Skeletal muscle satellite cell (primary cell): ENCODE data around the gene ZNRF1.
A peak's percentile ranks its signal among the peaks of the same experiment; 100 is the strongest.
"Not testable (repeated sequence)": the region's sequence is repeated elsewhere in the genome, so short reads cannot be mapped to it uniquely, and the experiment has no call there.

ENCODE experiments used
- H3K27me3 ChIP-seq: 2 replicates; pipeline ENCODE4 v1.7.0; 2013; ENCODE audit warnings: low read length; ENCODE audit not compliant: control insufficient read depth, insufficient read depth
- H3K36me3 ChIP-seq: 2 replicates; pipeline ENCODE4 v1.7.0; 2013; ENCODE audit warnings: mild to moderate bottlenecking, control low read depth, low read length; ENCODE audit not compliant: insufficient read depth
- H3K4me1 ChIP-seq: 2 replicates; pipeline ENCODE4 v1.7.0; 2013; ENCODE audit warnings: low read length; ENCODE audit not compliant: control insufficient read depth, insufficient read depth
- H3K4me2 ChIP-seq: 2 replicates; pipeline ENCODE4 v1.7.0; 2013; ENCODE audit warnings: mild to moderate bottlenecking, low read length
- H3K4me3 ChIP-seq: 2 replicates; pipeline ENCODE4 v1.7.0; 2013; ENCODE audit warnings: low read length
- H3K9ac ChIP-seq: 2 replicates; pipeline ENCODE4 v1.7.0; 2013; ENCODE audit warnings: mild to moderate bottlenecking, low read depth, low read length, moderate library complexity
- H3K9me3 ChIP-seq: replicated peaks from 2 replicates; pipeline ENCODE4 v1.7.0; 2013; ENCODE audit warnings: mild to moderate bottlenecking, control low read depth, low read length

Gene ZNRF1

DNA sequence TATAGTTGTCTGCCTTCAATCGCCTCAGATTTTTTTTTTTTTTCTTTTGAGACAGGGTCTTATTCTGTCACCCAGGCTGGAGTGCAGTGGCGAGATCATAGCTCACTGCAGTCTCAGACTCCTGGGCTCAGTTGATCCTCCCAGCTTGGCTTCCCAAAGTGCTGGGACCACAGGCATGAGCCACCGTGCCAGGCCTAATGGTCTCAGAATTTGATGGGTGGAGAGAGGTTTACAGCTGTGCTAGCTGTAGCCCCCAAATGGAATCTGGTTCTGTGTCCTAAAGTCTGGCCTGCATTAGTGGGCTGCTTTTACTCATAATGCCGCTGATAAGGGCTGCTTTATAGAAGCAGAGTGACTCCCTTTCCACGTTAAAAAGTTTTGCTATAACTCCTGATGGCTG lies 5.1 kb downstream of the ZNRF1 start:
- Histone ChIP-seq H3K9me3 (no peaks in the 10 kb centered on the region), H3K9ac (no peak overlapping the region), H3K4me3 (no peak overlapping the region), H3K4me2 (no peak overlapping the region), H3K27me3 (no peaks in the 10 kb centered on the region), H3K36me3 (peaks cover 10% of the 10 kb centered on the region), H3K4me1 (peaks cover 18% of the 10 kb centered on the region)

GRCh38 chr16:75004460-75004859 lies 5.6 kb downstream of the ZNRF1 start:
- Histone ChIP-seq H3K4me3 (no peak overlapping the region), H3K4me1 (peaks cover 18% of the 10 kb centered on the region), H3K9ac (no peak overlapping the region), H3K36me3 (peaks cover 10% of the 10 kb centered on the region), H3K27me3 (no peaks in the 10 kb centered on the region), H3K4me2 (no peak overlapping the region), H3K9me3 (no peaks in the 10 kb centered on the region)

- Histone ChIP-seq H3K9me3 (no peaks in the 10 kb centered on the region), H3K9ac (no peak overlapping the region), H3K27me3 (no peaks in the 10 kb centered on the region), H3K4me1 (peaks cover 19% of the 10 kb centered on the region), H3K36me3 (peaks cover 10% of the 10 kb centered on the region), H3K4me3 (no peak overlapping the region), H3K4me2 (no peak overlapping the region)
Measured at GRCh38 chr16:75005697-75006096, 6.9 kb downstream of the ZNRF1 start.

GRCh38 chr16:75007443-75007842 lies 8.6 kb downstream of the ZNRF1 start:
- H3K27me3 ChIP-seq: no peaks in the 10 kb centered on the region
- H3K9ac ChIP-seq: no peak overlapping the region
- H3K4me1 ChIP-seq: peaks cover 22% of the 10 kb centered on the region
- H3K4me2 ChIP-seq: no peak overlapping the region
- H3K36me3 ChIP-seq: peaks cover 10% of the 10 kb centered on the region
- H3K4me3 ChIP-seq: no peak overlapping the region
- H3K9me3 ChIP-seq: no peaks in the 10 kb centered on the region

DNA sequence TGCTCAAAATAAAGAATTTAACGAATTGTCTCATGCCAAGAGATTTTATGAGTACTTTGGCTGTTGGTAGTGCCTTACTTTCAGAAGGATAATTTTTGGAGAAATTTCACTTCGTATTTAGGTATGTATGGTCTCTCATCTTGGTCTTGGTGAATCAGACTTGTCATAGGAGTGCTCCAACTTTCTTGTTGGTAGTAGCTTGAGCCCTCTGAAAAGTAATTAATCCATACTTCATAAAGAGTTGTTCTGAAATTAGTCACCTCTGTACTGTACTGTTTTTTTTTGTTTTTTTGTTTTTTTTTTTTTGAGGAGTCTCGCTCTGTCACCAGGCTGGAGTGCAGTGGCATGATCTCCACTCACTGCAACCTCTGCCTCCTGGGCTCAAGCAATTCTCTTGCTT lies 11.6 kb downstream of the ZNRF1 start:
- peaks cover 31% of the 10 kb centered on the region for H3K4me1 ChIP-seq
- H3K36me3 ChIP-seq: peaks cover 3% of the 10 kb centered on the region
- no peaks in the 10 kb centered on the region for H3K9me3 ChIP-seq
- H3K4me3 ChIP-seq: no peak overlapping the region
- no peak overlapping the region for H3K4me2 ChIP-seq
- H3K9ac ChIP-seq: no peak overlapping the region
- H3K27me3 ChIP-seq: no peaks in the 10 kb centered on the region

DNA sequence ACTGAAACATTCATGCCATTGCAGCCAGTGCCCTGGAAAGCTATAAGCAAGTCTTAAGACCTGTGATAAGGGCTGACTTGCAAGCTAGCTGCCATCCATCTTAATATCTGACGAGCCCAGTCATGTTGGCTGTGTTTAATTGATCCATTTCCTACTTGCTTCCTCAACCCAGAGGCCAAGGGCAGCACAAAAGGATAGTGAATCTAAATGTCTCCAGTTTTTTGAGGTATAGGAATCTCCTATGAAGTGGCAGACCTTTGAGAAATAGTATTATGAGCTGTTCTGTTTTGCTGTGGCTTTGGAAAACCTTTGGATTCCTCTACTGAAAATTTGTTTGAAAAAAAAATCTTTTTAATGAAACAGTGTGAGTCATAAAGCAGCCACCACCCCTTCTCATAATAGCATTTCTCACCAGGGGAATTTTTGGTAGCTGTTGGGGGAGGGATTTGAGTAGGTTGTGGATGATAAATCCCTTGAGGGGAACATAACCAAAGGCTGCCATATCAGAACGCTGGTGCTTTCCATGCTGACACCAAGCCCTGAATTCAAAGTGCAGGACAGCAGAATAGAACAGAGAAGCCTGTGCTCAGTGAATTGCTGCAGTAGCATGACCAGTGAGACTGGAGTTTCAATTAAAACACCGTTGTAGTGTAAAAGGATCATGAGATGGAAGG lies 12.9 kb downstream of the ZNRF1 start:
- no peaks in the 10 kb centered on the region for H3K27me3 ChIP-seq
- H3K4me1 ChIP-seq: peaks cover 31% of the 10 kb centered on the region
- no peaks in the 10 kb centered on the region for H3K9me3 ChIP-seq
- peak overlapping the region; percentile 77 for H3K4me2 ChIP-seq
- H3K9ac ChIP-seq: peak overlapping the region; percentile 59
- H3K36me3 ChIP-seq: peaks cover 3% of the 10 kb centered on the region
- H3K4me3 ChIP-seq: peak overlapping the region; percentile 54

DNA sequence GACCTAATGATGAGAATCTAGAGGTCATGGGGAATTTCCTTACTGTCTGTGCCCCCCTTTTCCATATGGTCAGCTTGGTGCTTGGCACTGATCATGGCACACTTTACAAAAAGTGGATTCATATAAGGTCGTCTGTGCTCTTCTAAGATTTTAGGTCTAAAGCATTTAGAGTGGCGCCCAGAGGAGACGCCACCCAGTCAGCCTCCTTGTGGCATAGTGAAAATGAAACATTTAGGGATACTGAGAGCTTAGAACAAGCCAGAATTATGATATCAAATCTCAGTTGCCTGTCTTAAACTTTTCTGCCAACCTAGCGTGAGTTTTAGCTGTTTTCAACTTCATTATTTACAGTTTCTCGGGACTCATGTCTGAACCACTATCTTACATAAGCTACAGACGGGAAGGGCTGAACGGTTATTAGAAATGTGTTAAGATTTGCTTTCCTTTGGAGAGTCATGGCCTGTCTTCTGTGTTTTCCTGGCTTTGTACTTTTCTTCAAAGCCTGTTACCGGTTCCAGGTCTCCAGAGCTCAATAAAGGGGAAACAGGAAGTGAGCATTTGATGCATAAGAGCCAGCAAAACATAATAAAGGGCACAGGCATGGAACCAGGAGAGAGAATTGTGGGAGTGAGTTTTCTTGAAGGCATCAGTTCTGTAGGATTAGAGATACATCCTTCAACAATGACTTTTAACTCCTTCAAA lies 13.7 kb downstream of the ZNRF1 start:
- Histone ChIP-seq H3K9me3 (no peaks in the 10 kb centered on the region), H3K4me3 (peak overlapping the region; percentile 47), H3K4me2 (peak overlapping the region; percentile 77), H3K9ac (peak overlapping the region; percentile 44), H3K4me1 (peaks cover 31% of the 10 kb centered on the region), H3K27me3 (no peaks in the 10 kb centered on the region), H3K36me3 (peaks cover 3% of the 10 kb centered on the region)

- H3K36me3 ChIP-seq, H3K27me3 ChIP-seq, H3K9me3 ChIP-seq, H3K4me3 ChIP-seq: not testable (repeated sequence)
- Histone ChIP-seq H3K4me2 (peak overlapping the region; percentile 77), H3K4me1 (peaks cover 31% of the 10 kb centered on the region), H3K9ac (peak overlapping the region; percentile 44)
Measured at GRCh38 chr16:75013123-75013522, 14.3 kb downstream of the ZNRF1 start.

GRCh38 chr16:75014318-75014717 lies 15.5 kb downstream of the ZNRF1 start:
- H3K9ac ChIP-seq: no peak overlapping the region
- no peaks in the 10 kb centered on the region for H3K27me3 ChIP-seq
- H3K4me2 ChIP-seq: no peak overlapping the region
- H3K36me3 ChIP-seq: no peaks in the 10 kb centered on the region
- H3K9me3 ChIP-seq: no peaks in the 10 kb centered on the region
- H3K4me3 ChIP-seq: no peak overlapping the region
- peaks cover 34% of the 10 kb centered on the region for H3K4me1 ChIP-seq

DNA sequence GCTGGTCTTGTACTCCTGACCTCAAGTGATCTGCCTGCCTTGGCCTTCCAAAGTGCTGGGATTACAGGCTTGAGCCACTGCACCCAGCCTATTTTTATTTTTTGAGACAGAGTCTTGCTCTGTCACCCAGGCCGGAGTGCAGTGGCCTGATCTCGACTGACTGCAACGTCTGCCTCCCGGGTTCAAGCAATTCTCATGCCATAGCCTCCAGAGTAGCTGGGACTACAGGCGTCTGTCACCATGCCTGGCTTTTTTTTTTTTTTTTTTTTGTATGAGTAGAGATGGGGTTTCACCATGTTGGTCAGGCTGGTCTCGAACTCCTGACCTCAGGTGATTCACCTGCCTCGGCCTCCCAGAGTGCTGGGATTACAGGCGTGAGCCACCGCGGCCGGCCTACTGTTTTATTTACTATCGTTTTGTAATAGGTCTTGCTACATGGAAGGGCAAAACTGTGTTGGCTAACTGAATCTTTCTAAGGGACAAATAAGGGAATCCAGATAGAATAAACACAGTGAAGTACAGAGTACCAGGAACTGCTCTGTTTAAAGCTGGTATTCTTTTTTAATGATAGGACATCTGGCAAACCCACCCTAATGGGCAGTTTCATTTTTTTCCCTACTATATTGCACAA lies 17.7 kb downstream of the ZNRF1 start:
- not testable (repeated sequence) for H3K9me3 ChIP-seq, H3K9ac ChIP-seq, H3K27me3 ChIP-seq, H3K4me2 ChIP-seq, H3K36me3 ChIP-seq, H3K4me3 ChIP-seq
- peaks cover 21% of the 10 kb centered on the region for H3K4me1 ChIP-seq

DNA sequence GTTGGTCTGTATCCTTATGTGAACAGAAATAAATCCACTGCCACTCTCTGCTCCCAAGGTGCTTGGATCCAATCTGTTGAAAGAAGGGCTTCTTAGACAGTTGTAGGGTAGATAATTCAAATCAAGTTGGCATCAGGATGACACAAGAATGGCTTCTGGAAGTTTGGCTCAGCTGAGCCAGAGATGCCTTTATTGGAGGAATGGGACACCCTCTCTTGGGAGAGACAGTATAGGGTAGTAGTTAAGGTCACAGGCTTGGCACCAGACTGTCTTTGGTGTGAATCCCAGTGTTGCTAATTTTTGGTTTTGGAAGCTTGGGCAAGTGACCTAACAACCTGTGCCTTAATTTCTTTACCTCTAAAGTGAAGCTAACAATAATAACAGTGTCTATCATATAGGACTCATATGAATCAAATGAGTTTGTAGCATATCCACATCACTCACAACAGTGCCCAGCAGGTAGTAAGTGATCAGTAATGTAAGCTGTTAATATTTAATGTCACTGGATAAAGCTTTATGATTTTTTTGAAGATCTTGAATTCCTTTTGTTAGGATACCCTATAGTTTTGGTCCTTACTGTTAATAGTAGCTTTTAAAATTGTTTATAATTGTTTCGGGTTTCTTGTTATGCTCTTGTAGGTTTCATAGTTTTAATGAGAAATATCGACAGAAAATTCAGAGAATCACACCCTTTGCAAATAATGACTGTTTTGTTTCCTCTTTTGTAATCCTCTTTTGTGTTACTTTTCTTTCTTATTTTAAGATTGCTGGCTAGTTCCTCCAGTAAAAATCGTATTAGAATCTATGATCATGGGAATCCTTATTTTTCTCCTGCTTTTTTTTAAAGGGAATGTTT lies 19.1 kb downstream of the ZNRF1 start:
- H3K4me1 ChIP-seq: peaks cover 13% of the 10 kb centered on the region
- no peak overlapping the region for H3K9ac ChIP-seq
- no peaks in the 10 kb centered on the region for H3K9me3 ChIP-seq
- no peak overlapping the region for H3K4me3 ChIP-seq
- no peaks in the 10 kb centered on the region for H3K36me3 ChIP-seq
- H3K4me2 ChIP-seq: no peak overlapping the region
- H3K27me3 ChIP-seq: no peaks in the 10 kb centered on the region
